Measurements from ENCODE around the gene DHRS7B. TPM values are rescaled to one million over a fixed set of nuclear protein-coding genes. Genes with fewer than 3 reads are reported as not detected.
"Not testable (repeated sequence)": the region's sequence is repeated elsewhere in the genome, so short reads cannot be mapped to it uniquely, and the experiment has no call there.

DHRS7B gene
- total RNA-seq, 1 donor from 2014 or later, result 17.1 TPM

GRCh38 chr17:21105064-21105894 lies 21.5 kb upstream of the DHRS7B start:
- DNase-seq (ENCODE audit: low spot score) (no peak), ATAC-seq (no peak)
- intact Hi-C loops (cut with DNase I), result no loop called here

GRCh38 chr17:21106316-21106715 lies 20.4 kb upstream of the DHRS7B start:
- no peak for ATAC-seq
- DNase-seq (ENCODE audit: low spot score), result no peak
- intact Hi-C loops (cut with DNase I), result no loop called here

DNA sequence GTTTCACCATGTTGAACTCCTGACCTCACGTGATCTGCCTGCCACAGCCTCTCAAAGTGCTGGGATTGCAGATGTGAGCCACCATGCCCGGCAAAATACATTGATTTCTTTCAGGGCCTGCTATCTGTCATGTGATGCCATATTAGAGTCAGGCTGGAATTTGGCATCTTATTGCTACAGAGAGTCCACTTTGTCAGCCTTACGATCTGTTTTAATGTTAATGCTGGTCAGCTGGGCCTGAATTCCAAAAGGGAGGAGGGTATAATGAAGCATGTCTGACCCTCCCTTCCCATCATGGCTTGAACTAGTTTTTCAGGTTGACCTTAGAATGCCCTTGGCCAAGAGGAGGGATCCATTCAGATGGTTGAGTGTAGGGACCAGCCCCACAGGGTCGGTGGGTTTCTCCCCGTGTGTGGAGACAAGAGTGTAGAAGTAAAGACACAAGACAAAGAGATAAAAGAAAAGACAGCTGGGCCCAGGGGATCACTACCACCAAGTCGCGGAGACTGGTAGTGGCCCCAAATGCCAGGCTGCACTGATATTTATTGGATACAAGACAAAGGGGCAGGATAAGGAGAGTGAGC lies 19.6 kb upstream of the DHRS7B start:
- ATAC-seq; DNase-seq (ENCODE audit: low spot score); intact Hi-C loops (cut with DNase I): not testable (repeated sequence)

DNA sequence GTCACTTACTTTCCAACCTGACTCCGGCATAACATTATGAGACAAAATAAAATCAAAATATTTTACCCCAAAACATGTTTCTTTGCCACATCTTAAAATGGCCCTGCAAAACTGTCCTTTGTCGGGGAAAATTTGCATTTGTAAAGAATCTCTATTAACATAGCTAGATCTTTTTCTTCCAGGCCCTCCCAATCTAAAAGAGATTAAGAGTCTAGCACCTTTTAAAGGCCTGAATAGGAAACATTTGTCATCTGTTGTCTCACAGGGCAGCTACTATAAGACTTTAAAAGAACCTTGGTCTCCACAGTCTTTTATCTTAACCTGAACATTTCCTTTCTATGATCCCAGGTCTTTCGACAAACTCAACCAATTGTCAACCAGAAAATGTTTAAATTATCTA lies 18.1 kb upstream of the DHRS7B start:
- intact Hi-C loops (cut with DNase I), result no loop called here
- DNase-seq (ENCODE audit: low spot score), result no peak
- ATAC-seq, result no peak

GRCh38 chr17:21113049-21113690 lies 13.6 kb upstream of the DHRS7B start:
- intact Hi-C loops (cut with DNase I), result no loop called here
- DNase-seq (ENCODE audit: low spot score) (no peak), ATAC-seq (no peak)

GRCh38 chr17:21113716-21114115 lies 13.0 kb upstream of the DHRS7B start:
- DNase-seq (ENCODE audit: low spot score) (no peak), ATAC-seq (no peak)
- intact Hi-C loops (cut with DNase I), result no loop called here

GRCh38 chr17:21114791-21115190 lies 12.0 kb upstream of the DHRS7B start:
- ATAC-seq; intact Hi-C loops (cut with DNase I); DNase-seq (ENCODE audit: low spot score): not testable (repeated sequence)

- DNase-seq (ENCODE audit: low spot score) (peak; percentile 81), ATAC-seq (peak; percentile 76)
- intact Hi-C loops (cut with DNase I), result no loop called here
Observed at GRCh38 chr17:21119247-21119918, 7.4 kb upstream of the DHRS7B start.

DNA sequence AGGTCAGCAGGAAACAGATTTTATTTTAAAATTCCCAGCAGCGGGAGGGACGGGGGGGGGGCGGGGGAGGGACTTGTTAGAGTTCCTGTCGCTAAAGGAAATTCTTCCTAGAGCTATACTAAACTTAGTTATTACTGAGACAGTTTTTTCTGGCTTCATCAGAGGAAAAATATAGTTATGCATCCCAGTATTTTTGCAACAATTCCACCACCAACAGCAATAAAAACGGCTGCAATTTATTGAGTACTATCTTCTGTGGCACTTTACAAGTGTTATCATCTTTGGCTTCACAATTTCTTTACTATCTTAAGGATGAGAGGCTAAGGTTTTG lies 6.9 kb upstream of the DHRS7B start:
- intact Hi-C loops (cut with DNase I), result loop anchor here (10.0 kb wide), 1 partner anchor 95 kb away; the partner anchor contains the start of gene TMEM11
- DNase-seq (ENCODE audit: low spot score), result no peak
- no peak for ATAC-seq

DNA sequence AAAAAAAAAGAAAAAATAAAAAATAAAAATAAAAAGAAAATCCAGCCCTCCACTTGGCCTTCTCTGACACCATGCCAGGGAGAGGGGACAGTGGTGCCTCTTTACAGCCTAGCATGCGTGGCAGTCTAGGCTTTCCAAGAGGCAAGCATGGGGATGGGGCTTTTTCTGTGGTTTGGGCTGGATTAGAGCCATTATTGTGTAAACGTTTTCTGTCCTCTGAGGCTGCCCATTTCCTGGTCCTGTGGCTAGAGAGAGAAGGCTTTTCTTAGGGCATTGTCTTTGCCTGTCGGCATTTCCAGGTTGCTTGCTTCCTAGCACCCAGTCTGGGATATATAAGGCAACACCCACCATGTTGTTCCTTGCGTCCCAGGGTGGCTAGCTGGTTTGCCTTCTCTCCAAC lies 2.7 kb upstream of the DHRS7B start:
- no peak for DNase-seq (ENCODE audit: low spot score)
- intact Hi-C loops (cut with DNase I), result loop anchor here (10.0 kb wide), 1 partner anchor 91 kb away; the partner anchor contains the start of gene TMEM11
- no peak for ATAC-seq

DNA sequence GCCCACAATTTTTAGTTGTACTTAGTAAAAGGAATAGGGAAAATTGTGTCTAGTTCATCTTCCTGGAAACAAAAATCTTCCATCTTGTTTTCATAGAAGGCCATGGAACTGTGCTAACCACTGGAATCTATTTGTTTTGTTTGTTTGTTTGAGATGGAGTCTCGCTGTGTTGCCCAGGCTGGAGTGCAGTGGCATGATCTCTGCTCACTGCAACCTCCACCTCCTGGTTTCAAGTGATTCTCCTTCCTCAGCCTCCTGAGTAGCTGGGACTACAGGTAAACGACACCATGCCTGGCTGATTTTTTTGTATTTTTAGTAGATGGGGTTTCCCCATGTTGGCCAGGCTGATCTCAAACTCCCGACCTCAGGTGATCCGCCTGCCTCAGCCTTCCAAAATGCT lies 2.2 kb upstream of the DHRS7B start:
- intact Hi-C loops (cut with DNase I), result loop anchor here (10.0 kb wide), 1 partner anchor 90 kb away; the partner anchor contains the start of gene TMEM11
- DNase-seq (ENCODE audit: low spot score); ATAC-seq: not testable (repeated sequence)

- no peak for ATAC-seq
- DNase-seq (ENCODE audit: low spot score), result no peak
- intact Hi-C loops (cut with DNase I), result loop anchor here (10.0 kb wide), 1 partner anchor 89 kb away; the partner anchor contains the start of gene TMEM11
Observed at GRCh38 chr17:21125862-21126261, 902 bp upstream of the DHRS7B start.

DNA sequence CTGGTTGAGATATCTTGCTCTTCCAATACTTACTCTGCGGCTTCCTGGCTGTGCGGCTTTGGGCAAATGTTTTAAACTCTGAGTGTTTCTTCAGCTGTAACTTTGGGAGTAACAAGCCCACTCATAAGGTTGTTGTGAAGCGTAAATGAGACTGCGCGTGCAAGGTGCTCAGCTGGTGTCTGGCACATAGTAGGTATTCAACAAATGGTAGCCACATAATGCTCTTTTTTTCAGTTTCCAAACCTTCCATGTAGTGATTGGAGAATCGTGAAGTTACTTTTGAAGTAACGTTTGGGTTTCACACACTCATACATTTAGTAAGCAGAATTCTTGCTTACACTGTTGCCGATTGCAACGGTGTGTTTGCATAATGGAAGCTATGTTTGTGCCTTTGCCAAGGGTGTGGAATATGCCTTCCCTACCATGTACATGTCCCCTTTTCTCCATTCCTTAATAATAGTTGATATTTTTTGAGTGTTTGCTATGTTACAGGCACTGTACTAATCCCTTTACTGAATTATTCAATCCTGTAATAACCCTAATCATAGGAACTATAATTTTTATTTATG lies 829 bp downstream of the DHRS7B start:
- DNase-seq (ENCODE audit: low spot score) (no peak), ATAC-seq (no peak)
- intact Hi-C loops (cut with DNase I), result loop anchor here (10.0 kb wide), 1 partner anchor 87 kb away; the partner anchor contains the start of gene TMEM11

GRCh38 chr17:21129023-21129681 lies 2.4 kb downstream of the DHRS7B start:
- DNase-seq (ENCODE audit: low spot score), result no peak
- ATAC-seq, result peak; percentile 42
- intact Hi-C loops (cut with DNase I), result loop anchor here (10.0 kb wide), 1 partner anchor 86 kb away; the partner anchor contains the start of gene TMEM11

DNA sequence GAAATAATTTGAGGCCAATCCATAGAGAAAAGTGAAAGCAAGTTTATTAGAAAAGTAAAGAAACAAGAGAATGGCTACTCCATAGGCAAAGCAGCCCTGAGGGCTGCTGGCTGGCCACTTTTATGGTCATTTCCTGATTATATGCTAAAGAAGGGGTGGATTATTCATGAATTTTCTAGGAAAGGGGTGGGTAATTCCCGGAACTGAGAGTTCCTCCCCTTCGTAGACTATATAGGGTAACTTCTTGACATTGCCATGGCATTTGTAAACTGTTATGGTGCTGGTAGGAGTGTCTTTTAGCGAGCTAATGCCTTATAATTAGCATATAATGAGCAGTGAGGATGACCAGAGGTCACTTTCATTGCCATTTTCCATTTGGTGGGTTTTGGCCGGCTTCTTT lies 4.4 kb downstream of the DHRS7B start:
- no peak for ATAC-seq
- no peak for DNase-seq (ENCODE audit: low spot score)
- intact Hi-C loops (cut with DNase I), result no loop called here

DNA sequence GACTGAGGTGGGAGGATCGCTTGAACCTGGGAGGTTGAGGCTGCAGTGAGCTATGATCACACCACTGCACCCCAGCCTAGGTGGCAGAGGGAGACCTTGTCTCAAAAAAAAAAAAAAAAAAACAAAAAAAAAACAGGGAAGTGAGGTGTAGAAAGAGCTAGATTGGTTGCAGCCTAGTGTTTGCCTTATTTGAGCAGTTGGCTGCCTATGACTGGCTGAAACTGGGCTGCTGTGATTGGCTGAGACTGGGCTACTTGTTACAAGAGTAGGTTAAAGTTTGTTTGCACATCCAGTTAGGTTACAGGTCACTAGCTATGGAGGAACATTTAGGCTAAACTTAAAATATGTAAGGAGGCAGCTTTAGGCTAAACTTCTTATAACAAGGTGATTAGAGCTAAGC lies 5.7 kb downstream of the DHRS7B start:
- ATAC-seq (no peak), DNase-seq (ENCODE audit: low spot score) (no peak)
- intact Hi-C loops (cut with DNase I), result no loop called here

- ATAC-seq, result no peak
- intact Hi-C loops (cut with DNase I), result no loop called here
- DNase-seq (ENCODE audit: low spot score), result no peak
Observed at GRCh38 chr17:21134559-21134958, 7.8 kb downstream of the DHRS7B start.

GRCh38 chr17:21140911-21141310 lies 14.1 kb downstream of the DHRS7B start:
- no peak for DNase-seq (ENCODE audit: low spot score)
- ATAC-seq, result no peak
- intact Hi-C loops (cut with DNase I), result no loop called here
